ENCODE measurements around the gene RPEL1. TPM values are rescaled to one million over a fixed set of nuclear protein-coding genes. Genes with fewer than 3 reads are reported as not detected.
"Not testable (repeated sequence)": the region's sequence is repeated elsewhere in the genome, so short reads cannot be mapped to it uniquely, and the experiment has no call there.

Gene RPEL1
- not detected for total RNA-seq

DNA sequence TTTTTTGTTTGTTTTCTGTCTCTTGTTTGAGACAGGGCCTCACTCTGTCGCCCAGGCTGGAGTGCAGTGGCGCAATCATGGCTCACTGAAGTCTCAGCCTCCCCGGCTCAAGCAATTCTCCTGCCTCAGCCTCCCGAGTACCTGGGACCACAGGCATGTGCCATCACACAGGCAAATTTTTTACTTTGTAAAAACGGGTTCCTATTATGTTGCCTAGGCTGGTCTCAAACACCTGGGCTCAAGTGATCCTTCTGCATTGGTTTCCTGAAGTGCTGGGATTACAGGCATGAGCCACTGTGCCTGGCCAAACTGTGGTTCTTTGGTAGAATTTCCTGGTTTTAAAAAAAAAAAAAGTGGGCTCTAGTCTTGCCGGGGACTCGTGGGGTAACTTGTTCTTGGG lies at the start of gene RPEL1:
Gene RPEL1, plus strand, starts transcription at position 301 of the 400 bp plus-strand sequence. CDS start 110 bp downstream, outside the sequence.
- not testable (repeated sequence) for H3K9me3 ChIP-seq; H3K4me1 ChIP-seq; H3K4me3 ChIP-seq; H3K27me3 ChIP-seq; DNase-seq (ENCODE audit: extremely low spot score in 2 of 2); H3K27ac ChIP-seq; H3K36me3 ChIP-seq
- intact Hi-C loops (cut with DNase I) = loop anchor here (2.0 to 10.0 kb wide), 2 partner anchors 327 to 411 kb away; partner anchors contain the start of genes CNNM2 and CYP17A1

DNA sequence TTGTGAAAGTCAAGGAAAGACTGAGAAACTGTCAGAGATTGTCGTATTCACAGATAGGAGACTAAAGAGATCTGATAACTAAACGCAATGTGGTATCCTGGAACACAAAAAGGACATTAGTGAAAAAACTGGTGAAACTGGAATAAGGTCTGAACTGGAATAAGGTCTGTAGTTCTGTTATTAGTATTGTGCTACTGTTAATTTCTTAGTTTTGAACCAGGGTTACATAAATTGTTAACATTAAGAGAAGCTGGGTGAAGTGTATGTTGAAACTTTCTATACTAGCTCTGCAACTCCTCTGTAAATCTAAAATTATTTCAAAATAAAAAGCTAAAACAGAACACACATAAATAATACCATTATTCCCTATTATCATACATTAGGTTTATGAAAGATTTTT lies 49.2 kb upstream of the RPEL1 start:
- Histone ChIP-seq H3K36me3 (no peaks in the 10 kb centered on the region), H3K27ac (no peak overlapping the region), H3K27me3 (no peaks in the 10 kb centered on the region), H3K4me1 (peaks cover 13% of the 10 kb centered on the region), H3K9me3 (no peaks in the 10 kb centered on the region), H3K4me3 (no peak overlapping the region)
- no peak for DNase-seq (ENCODE audit: extremely low spot score in 2 of 2)
- TF ChIP-seq POLR2AphosphoS5 (IDR thresholded peaks at IDR 0.05; ENCODE audit: insufficient read depth in 1 of 2, low read depth in 1 of 2) (no peak), POLR2A (IDR thresholded peaks at IDR 0.05) (no peak)
- intact Hi-C loops (cut with DNase I) = no loop called here

DNA sequence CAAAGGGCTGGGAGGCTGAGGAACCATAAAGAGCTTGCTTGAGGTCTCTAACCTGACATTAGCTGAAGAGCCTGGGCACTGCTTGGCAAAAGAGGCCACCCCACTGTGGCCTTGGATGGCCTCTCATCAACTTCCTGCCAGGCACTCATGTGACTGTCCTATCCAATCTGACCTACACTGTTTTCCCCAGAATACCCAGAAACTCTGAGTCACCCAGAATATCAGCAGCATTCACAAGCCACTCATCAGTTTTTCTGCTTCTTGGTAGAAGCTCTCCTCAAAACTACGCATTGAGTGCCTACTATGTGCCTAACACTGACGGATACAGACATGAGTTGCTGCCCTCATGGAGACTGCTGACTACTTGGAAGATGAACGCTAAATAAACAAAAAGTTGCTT lies 48.5 kb upstream of the RPEL1 start:
- intact Hi-C loops (cut with DNase I) = no loop called here
- H3K27ac ChIP-seq = no peak overlapping the region
- H3K4me3 ChIP-seq = no peak overlapping the region
- no peaks in the 10 kb centered on the region for H3K9me3 ChIP-seq
- TF ChIP-seq, protein P1, sequence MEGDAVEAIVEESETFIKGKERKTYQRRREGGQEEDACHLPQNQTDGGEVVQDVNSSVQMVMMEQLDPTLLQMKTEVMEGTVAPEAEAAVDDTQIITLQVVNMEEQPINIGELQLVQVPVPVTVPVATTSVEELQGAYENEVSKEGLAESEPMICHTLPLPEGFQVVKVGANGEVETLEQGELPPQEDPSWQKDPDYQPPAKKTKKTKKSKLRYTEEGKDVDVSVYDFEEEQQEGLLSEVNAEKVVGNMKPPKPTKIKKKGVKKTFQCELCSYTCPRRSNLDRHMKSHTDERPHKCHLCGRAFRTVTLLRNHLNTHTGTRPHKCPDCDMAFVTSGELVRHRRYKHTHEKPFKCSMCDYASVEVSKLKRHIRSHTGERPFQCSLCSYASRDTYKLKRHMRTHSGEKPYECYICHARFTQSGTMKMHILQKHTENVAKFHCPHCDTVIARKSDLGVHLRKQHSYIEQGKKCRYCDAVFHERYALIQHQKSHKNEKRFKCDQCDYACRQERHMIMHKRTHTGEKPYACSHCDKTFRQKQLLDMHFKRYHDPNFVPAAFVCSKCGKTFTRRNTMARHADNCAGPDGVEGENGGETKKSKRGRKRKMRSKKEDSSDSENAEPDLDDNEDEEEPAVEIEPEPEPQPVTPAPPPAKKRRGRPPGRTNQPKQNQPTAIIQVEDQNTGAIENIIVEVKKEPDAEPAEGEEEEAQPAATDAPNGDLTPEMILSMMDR (IDR thresholded peaks at IDR 0.05) = no peak
- peak in 1 of 2 donors; percentile 67 for TF ChIP-seq POLR2AphosphoS5 (IDR thresholded peaks at IDR 0.05; ENCODE audit: insufficient read depth in 1 of 2, low read depth in 1 of 2)
- no peak for DNase-seq (ENCODE audit: extremely low spot score in 2 of 2)
- H3K27me3 ChIP-seq = no peaks in the 10 kb centered on the region
- H3K4me1 ChIP-seq = peaks cover 10% of the 10 kb centered on the region
- H3K36me3 ChIP-seq = no peaks in the 10 kb centered on the region

DNA sequence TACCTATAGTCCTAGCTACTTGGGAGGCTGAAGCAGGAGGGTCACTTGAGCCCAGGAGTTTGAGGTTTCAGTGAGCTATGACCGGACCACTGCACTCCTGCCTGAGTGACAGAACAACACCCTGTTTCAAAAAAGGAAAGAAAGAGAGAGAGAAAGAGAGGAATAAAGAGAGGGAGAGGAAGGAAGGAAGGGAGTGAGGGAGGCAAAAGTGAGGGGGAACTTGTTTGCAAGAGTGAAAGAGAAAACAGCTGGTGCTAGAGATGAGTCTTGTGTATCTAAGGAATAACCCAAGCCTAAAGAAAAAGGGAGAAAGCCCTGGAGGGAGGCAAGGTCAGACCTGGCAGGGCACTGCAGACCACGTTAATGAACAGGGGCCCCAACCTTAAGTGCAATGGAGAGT lies 47.8 kb upstream of the RPEL1 start:
- H3K27ac ChIP-seq = no peak overlapping the region
- intact Hi-C loops (cut with DNase I) = no loop called here

DNA sequence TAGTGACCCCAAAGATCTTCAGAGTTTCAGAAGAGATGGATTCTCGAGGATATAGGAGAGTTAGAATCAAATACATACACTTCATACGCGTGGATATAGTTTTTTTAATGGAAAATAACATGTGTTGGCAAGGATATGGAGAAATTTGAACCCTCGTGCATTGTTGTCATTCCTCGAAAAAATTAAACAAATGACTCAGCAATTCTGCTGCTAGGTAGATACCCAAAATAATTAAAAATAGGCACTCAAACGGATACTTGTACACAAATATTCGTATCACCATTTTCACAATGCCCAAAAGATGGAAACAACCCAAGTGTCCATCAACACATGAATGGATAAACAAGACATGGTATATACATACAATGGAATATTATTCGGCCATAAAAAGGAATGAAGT lies 47.0 kb upstream of the RPEL1 start:
- H3K4me3 ChIP-seq = no peak overlapping the region
- no peaks in the 10 kb centered on the region for H3K36me3 ChIP-seq
- TF ChIP-seq POLR2A (IDR thresholded peaks at IDR 0.05) (no peak), POLR2AphosphoS5 (IDR thresholded peaks at IDR 0.05; ENCODE audit: insufficient read depth in 1 of 2, low read depth in 1 of 2) (no peak)
- TF ChIP-seq, protein P1 (IDR thresholded peaks at IDR 0.05) = no peak
- no peaks in the 10 kb centered on the region for H3K27me3 ChIP-seq
- H3K4me1 ChIP-seq = peaks cover 6% of the 10 kb centered on the region
- H3K27ac ChIP-seq = no peak overlapping the region
- H3K9me3 ChIP-seq = no peaks in the 10 kb centered on the region
- no peak for DNase-seq (ENCODE audit: extremely low spot score in 2 of 2)
- intact Hi-C loops (cut with DNase I) = no loop called here

More for the DNA sequence above, 47.8 kb upstream of the RPEL1 start:
- peaks cover 10% of the 10 kb centered on the region for H3K4me1 ChIP-seq
- TF ChIP-seq POLR2AphosphoS5 (IDR thresholded peaks at IDR 0.05; ENCODE audit: insufficient read depth in 1 of 2, low read depth in 1 of 2) (no peak), POLR2A (IDR thresholded peaks at IDR 0.05) (no peak)
- TF ChIP-seq, protein P1 (IDR thresholded peaks at IDR 0.05) = no peak
- no peak overlapping the region for H3K4me3 ChIP-seq
- no peaks in the 10 kb centered on the region for H3K9me3 ChIP-seq
- DNase-seq (ENCODE audit: extremely low spot score in 2 of 2) = no peak
- H3K27me3 ChIP-seq = no peaks in the 10 kb centered on the region
- H3K36me3 ChIP-seq = no peaks in the 10 kb centered on the region

DNA sequence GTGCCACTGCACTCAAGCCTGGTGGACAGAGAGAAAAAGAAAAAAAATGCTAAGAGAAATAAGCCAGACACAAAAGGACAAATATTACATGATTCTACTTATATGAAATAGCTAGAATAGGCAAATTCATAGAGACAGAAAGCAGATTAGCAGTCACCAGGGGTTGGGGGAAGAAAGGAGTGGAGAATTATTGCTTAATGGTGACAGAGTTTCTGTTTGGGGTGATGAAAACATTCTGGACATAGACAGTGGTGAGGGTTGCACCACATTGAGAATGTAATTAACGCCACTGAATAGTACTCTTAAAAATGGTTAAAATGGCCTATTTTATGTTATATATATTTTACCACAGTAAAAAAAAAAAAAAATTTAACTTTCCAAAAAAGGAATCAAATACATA lies 46.2 kb upstream of the RPEL1 start:
- H3K4me3 ChIP-seq = no peak overlapping the region
- no peaks in the 10 kb centered on the region for H3K27me3 ChIP-seq
- no peak for DNase-seq (ENCODE audit: extremely low spot score in 2 of 2)
- H3K36me3 ChIP-seq = no peaks in the 10 kb centered on the region
- no peak overlapping the region for H3K27ac ChIP-seq
- TF ChIP-seq POLR2AphosphoS5 (IDR thresholded peaks at IDR 0.05; ENCODE audit: insufficient read depth in 1 of 2, low read depth in 1 of 2) = no peak
- TF ChIP-seq, protein P1 (IDR thresholded peaks at IDR 0.05) = no peak
- TF ChIP-seq POLR2A (IDR thresholded peaks at IDR 0.05) = no peak
- no peaks in the 10 kb centered on the region for H3K4me1 ChIP-seq
- H3K9me3 ChIP-seq = no peaks in the 10 kb centered on the region
- intact Hi-C loops (cut with DNase I) = no loop called here

All from vagina (tissue), 2 donors.